ENCODE results near the gene CHRNB2.

The CHRNB2 gene

DNA sequence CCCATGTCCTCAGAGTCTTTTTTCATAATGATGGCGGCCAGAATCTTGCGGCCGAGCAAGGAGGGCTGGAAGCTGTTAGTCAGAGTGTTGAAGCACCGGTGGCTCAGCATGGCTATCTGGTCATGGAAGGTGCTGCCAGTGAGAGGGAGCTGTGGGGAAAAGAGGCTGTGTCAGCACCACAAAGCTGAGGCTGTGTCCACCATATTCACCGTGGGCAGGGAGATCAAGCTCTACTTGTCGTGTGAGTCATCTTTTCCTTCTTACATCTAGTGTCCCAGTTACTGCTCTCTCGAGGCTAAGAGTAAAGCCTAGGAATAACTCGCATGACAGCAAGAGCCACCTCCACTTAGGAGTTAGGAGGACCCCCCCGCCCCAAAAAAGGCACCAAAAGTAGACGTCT is 22.2 kb downstream of the CHRNB2 start:
- no peak overlapping the region for H3K4me3 ChIP-seq (ENCODE audit: low read length)
- H3K27ac ChIP-seq (ENCODE audit: low read length) = no peak overlapping the region
- DNase-seq = no peak
- H3K4me2 ChIP-seq (ENCODE audit: low read depth, low read length) = no peak overlapping the region
- H3K27me3 ChIP-seq (replicated peaks; ENCODE audit: insufficient read depth, low read length) = no peaks in the 10 kb centered on the region
- no peak overlapping the region for H2AFZ ChIP-seq (ENCODE audit: low read length)
- TF ChIP-seq, protein P1, sequence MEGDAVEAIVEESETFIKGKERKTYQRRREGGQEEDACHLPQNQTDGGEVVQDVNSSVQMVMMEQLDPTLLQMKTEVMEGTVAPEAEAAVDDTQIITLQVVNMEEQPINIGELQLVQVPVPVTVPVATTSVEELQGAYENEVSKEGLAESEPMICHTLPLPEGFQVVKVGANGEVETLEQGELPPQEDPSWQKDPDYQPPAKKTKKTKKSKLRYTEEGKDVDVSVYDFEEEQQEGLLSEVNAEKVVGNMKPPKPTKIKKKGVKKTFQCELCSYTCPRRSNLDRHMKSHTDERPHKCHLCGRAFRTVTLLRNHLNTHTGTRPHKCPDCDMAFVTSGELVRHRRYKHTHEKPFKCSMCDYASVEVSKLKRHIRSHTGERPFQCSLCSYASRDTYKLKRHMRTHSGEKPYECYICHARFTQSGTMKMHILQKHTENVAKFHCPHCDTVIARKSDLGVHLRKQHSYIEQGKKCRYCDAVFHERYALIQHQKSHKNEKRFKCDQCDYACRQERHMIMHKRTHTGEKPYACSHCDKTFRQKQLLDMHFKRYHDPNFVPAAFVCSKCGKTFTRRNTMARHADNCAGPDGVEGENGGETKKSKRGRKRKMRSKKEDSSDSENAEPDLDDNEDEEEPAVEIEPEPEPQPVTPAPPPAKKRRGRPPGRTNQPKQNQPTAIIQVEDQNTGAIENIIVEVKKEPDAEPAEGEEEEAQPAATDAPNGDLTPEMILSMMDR (IDR thresholded peaks at IDR 0.05; ENCODE audit: low read length) = no peak
- no peaks in the 10 kb centered on the region for H4K20me1 ChIP-seq (ENCODE audit: insufficient read depth, low read length)
- no peaks in the 10 kb centered on the region for H3K9me2 ChIP-seq (replicated peaks; ENCODE audit: insufficient read depth, low read length)
- peaks cover 24% of the 10 kb centered on the region for H3K4me1 ChIP-seq (ENCODE audit: low read length)
- H3F3A ChIP-seq (ENCODE audit: insufficient read depth, low read length) = peaks cover 14% of the 10 kb centered on the region
- H3K79me2 ChIP-seq (ENCODE audit: low read length) = peaks cover 35% of the 10 kb centered on the region
- H3K9me3 ChIP-seq (replicated peaks; ENCODE audit: insufficient read depth, low read length) = no peaks in the 10 kb centered on the region
- no peak overlapping the region for H3K9ac ChIP-seq (ENCODE audit: low read length)
- peaks cover 50% of the 10 kb centered on the region for H3K36me3 ChIP-seq (replicated peaks; ENCODE audit: insufficient read depth, low read length)

GRCh38 chr1:154590756-154591155 is 23.2 kb downstream of the CHRNB2 start:
- H3K79me2 ChIP-seq (ENCODE audit: low read length) = peaks cover 41% of the 10 kb centered on the region
- no peaks in the 10 kb centered on the region for H3K9me2 ChIP-seq (replicated peaks; ENCODE audit: insufficient read depth, low read length)
- H3K9me3 ChIP-seq (replicated peaks; ENCODE audit: insufficient read depth, low read length) = no peaks in the 10 kb centered on the region
- H3K4me3 ChIP-seq (ENCODE audit: low read length) = no peak overlapping the region
- DNase-seq = no peak
- TF ChIP-seq EZH2phosphoT487 (IDR thresholded peaks at IDR 0.05; ENCODE audit: low read length) (no peak), EZH2 (optimal IDR thresholded peaks at IDR 0.05; ENCODE audit: low read depth, low read length) (no peak)
- TF ChIP-seq, protein P1 (IDR thresholded peaks at IDR 0.05; ENCODE audit: low read length) = no peak
- no peak overlapping the region for H3K4me2 ChIP-seq (ENCODE audit: low read depth, low read length)
- peaks cover 14% of the 10 kb centered on the region for H3K4me1 ChIP-seq (ENCODE audit: low read length)
- H3K9ac ChIP-seq (ENCODE audit: low read length) = no peak overlapping the region
- no peaks in the 10 kb centered on the region for H3K27me3 ChIP-seq (replicated peaks; ENCODE audit: insufficient read depth, low read length)
- H3K27ac ChIP-seq (ENCODE audit: low read length) = no peak overlapping the region
- H2AFZ ChIP-seq (ENCODE audit: low read length) = no peak overlapping the region
- no peaks in the 10 kb centered on the region for H4K20me1 ChIP-seq (ENCODE audit: insufficient read depth, low read length)
- H3F3A ChIP-seq (ENCODE audit: insufficient read depth, low read length) = 0 out of 2 replicates have a peak, but pooled peaks cover 4% of the 10 kb centered on the region
- H3K36me3 ChIP-seq (replicated peaks; ENCODE audit: insufficient read depth, low read length) = peaks cover 47% of the 10 kb centered on the region

DNA sequence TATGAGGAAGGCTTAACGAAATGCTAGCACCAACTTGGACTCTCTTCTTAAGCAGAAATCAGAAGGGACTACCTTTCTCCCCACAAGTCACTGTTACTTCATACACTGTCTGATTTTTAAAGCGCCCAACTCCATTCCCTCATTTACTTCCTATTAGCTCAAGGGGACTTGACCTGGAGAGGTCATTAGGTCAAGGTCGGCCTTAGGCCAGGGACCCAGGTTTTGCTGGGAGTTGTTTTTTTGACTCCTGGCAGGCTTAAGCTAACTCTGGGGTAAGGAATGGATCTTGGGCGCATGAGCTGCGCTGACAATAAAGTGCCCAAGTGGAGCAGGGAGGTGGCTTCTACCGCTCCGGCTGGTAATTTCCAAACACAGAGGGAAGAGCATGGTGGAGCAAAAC is 23.6 kb downstream of the CHRNB2 start:
- no peaks in the 10 kb centered on the region for H3K27me3 ChIP-seq (replicated peaks; ENCODE audit: insufficient read depth, low read length)
- H3K4me2 ChIP-seq (ENCODE audit: low read depth, low read length) = no peak overlapping the region
- no peak for DNase-seq
- TF ChIP-seq EZH2phosphoT487 (IDR thresholded peaks at IDR 0.05; ENCODE audit: low read length) = no peak
- TF ChIP-seq, protein P1 (IDR thresholded peaks at IDR 0.05; ENCODE audit: low read length) = no peak
- no peak overlapping the region for H3K27ac ChIP-seq (ENCODE audit: low read length)
- H3K9ac ChIP-seq (ENCODE audit: low read length) = no peak overlapping the region
- H3K9me3 ChIP-seq (replicated peaks; ENCODE audit: insufficient read depth, low read length) = no peaks in the 10 kb centered on the region
- H3K36me3 ChIP-seq (replicated peaks; ENCODE audit: insufficient read depth, low read length) = peaks cover 47% of the 10 kb centered on the region
- peaks cover 10% of the 10 kb centered on the region for H3K4me1 ChIP-seq (ENCODE audit: low read length)
- 0 out of 2 replicates have a peak, but pooled peaks cover 2% of the 10 kb centered on the region for H3F3A ChIP-seq (ENCODE audit: insufficient read depth, low read length)
- H3K79me2 ChIP-seq (ENCODE audit: low read length) = peaks cover 46% of the 10 kb centered on the region
- no peaks in the 10 kb centered on the region for H4K20me1 ChIP-seq (ENCODE audit: insufficient read depth, low read length)
- no peak overlapping the region for H3K4me3 ChIP-seq (ENCODE audit: low read length)
- no peak overlapping the region for H2AFZ ChIP-seq (ENCODE audit: low read length)
- H3K9me2 ChIP-seq (replicated peaks; ENCODE audit: insufficient read depth, low read length) = no peaks in the 10 kb centered on the region

Data from MM.1S (cell line).